GM23338 (cell line): ENCODE data around the gene ENTPD8. TPM values are rescaled to one million over a fixed set of nuclear protein-coding genes. Genes with fewer than 3 reads are reported as not detected.

ENCODE experiments used
- ATAC-seq: fragments of 200-7000 bp; cut with Tn5 transposase; 3 replicates; pipeline ENCODE4 v1.9.1; 2020
- DNase-seq: peaks from one replicate; pipeline ENCODE4 v3.0.0-alpha.2; 2015; ENCODE audit warnings: low spot score
- H2AFZ ChIP-seq: fragments of 200-600 bp; sonication (generic); 2 replicates; pipeline ENCODE4 v1.8.0; 2016; ENCODE audit warnings: antibody characterized with exemption, mild to moderate bottlenecking, moderate library complexity
- H3F3A ChIP-seq: fragments of 200-600 bp; sonication (generic); replicated peaks from 2 replicates; pipeline ENCODE4 v1.8.0; 2017; ENCODE audit warnings: antibody characterized with exemption, mixed run types, low read depth
- H3K27ac ChIP-seq: fragments of 200-600 bp; sonication (generic); 2 replicates; pipeline ENCODE4 v1.6.1; 2016; ENCODE audit warnings: low read depth
- H3K27me3 ChIP-seq: fragments of 200-600 bp; sonication (generic); 2 replicates; pipeline ENCODE4 v1.8.0; 2016; ENCODE audit warnings: mild to moderate bottlenecking, mixed run types, moderate library complexity; ENCODE audit not compliant: insufficient read depth
- H3K36me3 ChIP-seq: fragments of 200-600 bp; sonication (generic); 2 replicates; pipeline ENCODE4 v1.8.0; 2016; ENCODE audit warnings: mild to moderate bottlenecking; ENCODE audit not compliant: insufficient read depth
- H3K4me1 ChIP-seq: fragments of 200-600 bp; sonication (generic); 2 replicates; pipeline ENCODE4 v1.8.0; 2016; ENCODE audit warnings: mild to moderate bottlenecking, moderate library complexity; ENCODE audit not compliant: insufficient read depth
- H3K4me2 ChIP-seq: fragments of 200-600 bp; sonication (generic); 2 replicates; pipeline ENCODE4 v1.7.1; 2017; ENCODE audit warnings: mixed run types
- H3K4me3 ChIP-seq: fragments of 200-600 bp; sonication (generic); 2 replicates; pipeline ENCODE4 v1.6.1; 2016; ENCODE audit warnings: mixed run types
- H3K79me2 ChIP-seq: fragments of 200-600 bp; sonication (generic); replicated peaks from 2 replicates; pipeline ENCODE4 v1.8.0; 2017; ENCODE audit warnings: mild to moderate bottlenecking; ENCODE audit not compliant: insufficient read depth
- H3K9me2 ChIP-seq: fragments of 200-600 bp; sonication (generic); 2 replicates; pipeline ENCODE4 v1.8.0; 2017; ENCODE audit not compliant: insufficient read depth
- H4K20me1 ChIP-seq: fragments of 200-600 bp; sonication (generic); replicated peaks from 2 replicates; pipeline ENCODE4 v1.8.0; 2017; ENCODE audit warnings: mild to moderate bottlenecking; ENCODE audit not compliant: insufficient read depth
- H3K27ac Mint-ChIP-seq: 2 replicates; pipeline ENCODE4 v1.8.0; 2020; ENCODE audit warnings: inconsistent platforms, mild to moderate bottlenecking, moderate library complexity, mixed read lengths
- H3K27me3 Mint-ChIP-seq: 3 replicates; pipeline ENCODE4 v1.8.0; 2022; ENCODE audit warnings: low read depth, mild to moderate bottlenecking, moderate library complexity, mixed read lengths, inconsistent platforms; ENCODE audit not compliant: insufficient read depth, poor library complexity
- H3K36me3 Mint-ChIP-seq: 3 replicates; pipeline ENCODE4 v1.8.0; 2021; ENCODE audit warnings: low read depth, mild to moderate bottlenecking, inconsistent platforms, moderate library complexity, mixed read lengths
- H3K4me1 Mint-ChIP-seq: 3 replicates; pipeline ENCODE4 v1.8.0; 2020; ENCODE audit warnings: mild to moderate bottlenecking, inconsistent platforms, mixed read lengths
- H3K4me3 Mint-ChIP-seq: 3 replicates; pipeline ENCODE4 v1.8.0; 2021; ENCODE audit warnings: moderate library complexity, mild to moderate bottlenecking, inconsistent platforms, mixed read lengths
- H3K9me3 Mint-ChIP-seq: 3 replicates; pipeline ENCODE4 v1.8.0; 2020; ENCODE audit warnings: moderate library complexity, mild to moderate bottlenecking, inconsistent platforms, mixed read lengths
- CREB1 ChIP-seq: fragments of 250-450 bp; sonication (Bioruptor Pico); IDR thresholded peaks from 2 replicates; pipeline ENCODE4 v1.5.0; 2020; ENCODE audit warnings: low read depth, mild to moderate bottlenecking, moderate library complexity
- EZH2 ChIP-seq: fragments of 200-600 bp; sonication (generic); IDR thresholded peaks from one replicate; pipeline ENCODE4 v1.8.0; 2017; ENCODE audit warnings: antibody characterized with exemption, mild to moderate bottlenecking, low read depth; ENCODE audit not compliant: unreplicated experiment
- EZH2phosphoT487 ChIP-seq: fragments of 200-600 bp; sonication (generic); IDR thresholded peaks from one replicate; pipeline ENCODE4 v1.8.1; 2018; ENCODE audit warnings: antibody characterized with exemption; ENCODE audit not compliant: unreplicated experiment
- JUNB ChIP-seq: IDR thresholded peaks from one replicate; pipeline ENCODE4 v1.6.1; 2016; ENCODE audit warnings: antibody characterized with exemption; ENCODE audit not compliant: unreplicated experiment
- NANOG ChIP-seq: IDR thresholded peaks from 2 replicates; pipeline ENCODE4 v1.6.1; 2016; ENCODE audit warnings: antibody characterized with exemption, borderline replicate concordance
- POLR2AphosphoS5 ChIP-seq: IDR thresholded peaks from 2 replicates; pipeline ENCODE4 v1.6.1; 2016; ENCODE audit warnings: antibody characterized with exemption, low read depth
- STAT1 ChIP-seq: IDR thresholded peaks from one replicate; pipeline ENCODE4 v1.6.1; 2016; ENCODE audit warnings: antibody characterized with exemption; ENCODE audit not compliant: unreplicated experiment
- ZNF114 ChIP-seq: fragments of 250-450 bp; sonication (Bioruptor Pico); IDR thresholded peaks from 2 replicates; pipeline ENCODE4 v1.5.0; 2020; ENCODE audit warnings: mild to moderate bottlenecking, moderate library complexity
- polyA plus RNA-seq: library from polyadenylated mRNA; unstranded; fragments of >200 nt; fragmentation: Nextera tagmentation; extraction: Ambion mirVana; gene quantifications from 2 replicates; pipeline ENCODE4 v1.2.1, GENCODE V29; 2016
- total RNA-seq: library from RNA; depleted of rRNA; stranded (reverse); fragments of >200 nt; shearing (Covaris generic); gene quantifications from 2 replicates; pipeline ENCODE4 v1.2.3, GENCODE V29; 2014
- TF ChIP-seq, protein P1 (sequence below): fragments of 250-450 bp; sonication (Bioruptor Pico); IDR thresholded peaks from 2 replicates; pipeline ENCODE4 v1.5.0; 2020; ENCODE audit warnings: mild to moderate bottlenecking, moderate library complexity
- TF ChIP-seq, protein P2 (sequence below), 2 experiments: fragments of 200-600 bp in 1 of 2; sonication (generic) in 1 of 2; conservative IDR thresholded peaks; 2 replicates each; pipeline versions ENCODE4 v1.5.1 to v1.6.1; 2016 to 2017; ENCODE audit warnings: antibody characterized with exemption in 2 of 2, low read depth in 2 of 2, mild to moderate bottlenecking in 2 of 2, moderate library complexity in 1 of 2
- TF ChIP-seq, protein P3 (sequence below): IDR thresholded peaks from one replicate; pipeline ENCODE4 v1.6.1; 2018; ENCODE audit warnings: antibody characterized with exemption; ENCODE audit not compliant: unreplicated experiment

ENTPD8 gene
- total and polyA plus RNA-seq, 2 experiments from 2014 or later: 0.42 to 0.89 TPM

DNA sequence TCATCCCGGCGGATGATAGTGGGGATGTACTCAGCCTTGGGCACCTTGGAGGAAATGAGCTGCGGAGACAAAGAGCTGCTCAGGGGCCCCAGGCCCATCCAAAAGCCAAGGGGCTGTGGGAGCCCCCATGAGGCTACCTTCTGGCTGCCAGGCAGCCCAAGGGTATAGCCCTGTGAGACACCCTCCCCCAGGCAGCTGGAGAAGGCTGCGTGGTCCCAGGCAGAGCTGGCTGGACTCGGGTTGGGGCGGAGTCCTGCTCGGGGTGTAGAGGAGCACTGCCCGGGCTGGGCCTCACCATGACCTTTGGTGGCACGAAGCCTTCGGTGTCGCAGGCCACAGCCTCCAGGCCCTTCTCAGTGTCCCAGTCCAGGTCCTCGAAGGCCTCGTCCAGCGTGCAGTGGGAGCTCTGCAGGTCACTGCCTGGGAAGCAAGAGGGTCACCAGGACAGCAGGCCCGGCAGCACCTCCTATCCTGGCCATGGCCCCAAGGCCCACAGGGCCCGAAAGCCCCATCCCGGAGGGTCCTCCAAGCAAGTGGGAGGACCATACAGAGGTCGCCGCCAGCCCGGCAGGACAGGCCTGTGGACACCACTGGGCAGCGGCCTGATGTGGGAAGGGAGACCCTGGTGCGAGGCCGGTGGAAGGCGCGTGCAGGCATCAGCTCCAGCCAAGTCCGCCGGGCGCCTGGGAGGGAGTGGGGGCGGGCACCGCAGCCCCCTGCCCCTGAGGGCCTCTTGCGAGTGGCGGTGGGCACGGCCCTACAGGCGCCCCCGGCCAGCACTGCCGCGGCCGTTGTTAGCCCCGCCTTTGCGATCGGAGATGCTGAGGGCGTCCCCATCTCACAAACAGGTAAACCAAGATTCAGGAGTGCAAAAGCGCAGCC, 11.8 kb upstream of the ENTPD8 start (continued):
- TF ChIP-seq, protein P1, sequence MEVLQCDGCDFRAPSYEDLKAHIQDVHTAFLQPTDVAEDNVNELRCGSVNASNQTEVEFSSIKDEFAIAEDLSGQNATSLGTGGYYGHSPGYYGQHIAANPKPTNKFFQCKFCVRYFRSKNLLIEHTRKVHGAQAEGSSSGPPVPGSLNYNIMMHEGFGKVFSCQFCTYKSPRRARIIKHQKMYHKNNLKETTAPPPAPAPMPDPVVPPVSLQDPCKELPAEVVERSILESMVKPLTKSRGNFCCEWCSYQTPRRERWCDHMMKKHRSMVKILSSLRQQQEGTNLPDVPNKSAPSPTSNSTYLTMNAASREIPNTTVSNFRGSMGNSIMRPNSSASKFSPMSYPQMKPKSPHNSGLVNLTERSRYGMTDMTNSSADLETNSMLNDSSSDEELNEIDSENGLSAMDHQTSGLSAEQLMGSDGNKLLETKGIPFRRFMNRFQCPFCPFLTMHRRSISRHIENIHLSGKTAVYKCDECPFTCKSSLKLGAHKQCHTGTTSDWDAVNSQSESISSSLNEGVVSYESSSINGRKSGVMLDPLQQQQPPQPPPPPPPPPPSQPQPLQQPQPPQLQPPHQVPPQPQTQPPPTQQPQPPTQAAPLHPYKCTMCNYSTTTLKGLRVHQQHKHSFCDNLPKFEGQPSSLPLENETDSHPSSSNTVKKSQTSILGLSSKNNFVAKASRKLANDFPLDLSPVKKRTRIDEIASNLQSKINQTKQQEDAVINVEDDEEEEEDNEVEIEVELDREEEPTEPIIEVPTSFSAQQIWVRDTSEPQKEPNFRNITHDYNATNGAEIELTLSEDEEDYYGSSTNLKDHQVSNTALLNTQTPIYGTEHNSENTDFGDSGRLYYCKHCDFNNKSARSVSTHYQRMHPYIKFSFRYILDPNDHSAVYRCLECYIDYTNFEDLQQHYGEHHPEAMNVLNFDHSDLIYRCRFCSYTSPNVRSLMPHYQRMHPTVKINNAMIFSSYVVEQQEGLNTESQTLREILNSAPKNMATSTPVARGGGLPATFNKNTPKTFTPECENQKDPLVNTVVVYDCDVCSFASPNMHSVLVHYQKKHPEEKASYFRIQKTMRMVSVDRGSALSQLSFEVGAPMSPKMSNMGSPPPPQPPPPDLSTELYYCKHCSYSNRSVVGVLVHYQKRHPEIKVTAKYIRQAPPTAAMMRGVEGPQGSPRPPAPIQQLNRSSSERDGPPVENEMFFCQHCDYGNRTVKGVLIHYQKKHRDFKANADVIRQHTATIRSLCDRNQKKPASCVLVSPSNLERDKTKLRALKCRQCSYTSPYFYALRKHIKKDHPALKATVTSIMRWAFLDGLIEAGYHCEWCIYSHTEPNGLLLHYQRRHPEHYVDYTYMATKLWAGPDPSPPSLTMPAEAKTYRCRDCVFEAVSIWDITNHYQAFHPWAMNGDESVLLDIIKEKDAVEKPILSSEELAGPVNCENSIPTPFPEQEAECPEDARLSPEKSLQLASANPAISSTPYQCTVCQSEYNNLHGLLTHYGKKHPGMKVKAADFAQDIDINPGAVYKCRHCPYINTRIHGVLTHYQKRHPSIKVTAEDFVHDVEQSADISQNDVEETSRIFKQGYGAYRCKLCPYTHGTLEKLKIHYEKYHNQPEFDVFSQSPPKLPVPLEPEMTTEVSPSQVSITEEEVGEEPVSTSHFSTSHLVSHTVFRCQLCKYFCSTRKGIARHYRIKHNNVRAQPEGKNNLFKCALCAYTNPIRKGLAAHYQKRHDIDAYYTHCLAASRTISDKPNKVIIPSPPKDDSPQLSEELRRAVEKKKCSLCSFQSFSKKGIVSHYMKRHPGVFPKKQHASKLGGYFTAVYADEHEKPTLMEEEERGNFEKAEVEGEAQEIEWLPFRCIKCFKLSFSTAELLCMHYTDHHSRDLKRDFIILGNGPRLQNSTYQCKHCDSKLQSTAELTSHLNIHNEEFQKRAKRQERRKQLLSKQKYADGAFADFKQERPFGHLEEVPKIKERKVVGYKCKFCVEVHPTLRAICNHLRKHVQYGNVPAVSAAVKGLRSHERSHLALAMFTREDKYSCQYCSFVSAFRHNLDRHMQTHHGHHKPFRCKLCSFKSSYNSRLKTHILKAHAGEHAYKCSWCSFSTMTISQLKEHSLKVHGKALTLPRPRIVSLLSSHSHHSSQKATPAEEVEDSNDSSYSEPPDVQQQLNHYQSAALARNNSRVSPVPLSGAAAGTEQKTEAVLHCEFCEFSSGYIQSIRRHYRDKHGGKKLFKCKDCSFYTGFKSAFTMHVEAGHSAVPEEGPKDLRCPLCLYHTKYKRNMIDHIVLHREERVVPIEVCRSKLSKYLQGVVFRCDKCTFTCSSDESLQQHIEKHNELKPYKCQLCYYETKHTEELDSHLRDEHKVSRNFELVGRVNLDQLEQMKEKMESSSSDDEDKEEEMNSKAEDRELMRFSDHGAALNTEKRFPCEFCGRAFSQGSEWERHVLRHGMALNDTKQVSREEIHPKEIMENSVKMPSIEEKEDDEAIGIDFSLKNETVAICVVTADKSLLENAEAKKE (CRISPR knock-in tag): no peak
- TF ChIP-seq NANOG (no peak), CREB1 (CRISPR knock-in tag) (no peak), ZNF114 (CRISPR knock-in tag) (no peak)

DNA sequence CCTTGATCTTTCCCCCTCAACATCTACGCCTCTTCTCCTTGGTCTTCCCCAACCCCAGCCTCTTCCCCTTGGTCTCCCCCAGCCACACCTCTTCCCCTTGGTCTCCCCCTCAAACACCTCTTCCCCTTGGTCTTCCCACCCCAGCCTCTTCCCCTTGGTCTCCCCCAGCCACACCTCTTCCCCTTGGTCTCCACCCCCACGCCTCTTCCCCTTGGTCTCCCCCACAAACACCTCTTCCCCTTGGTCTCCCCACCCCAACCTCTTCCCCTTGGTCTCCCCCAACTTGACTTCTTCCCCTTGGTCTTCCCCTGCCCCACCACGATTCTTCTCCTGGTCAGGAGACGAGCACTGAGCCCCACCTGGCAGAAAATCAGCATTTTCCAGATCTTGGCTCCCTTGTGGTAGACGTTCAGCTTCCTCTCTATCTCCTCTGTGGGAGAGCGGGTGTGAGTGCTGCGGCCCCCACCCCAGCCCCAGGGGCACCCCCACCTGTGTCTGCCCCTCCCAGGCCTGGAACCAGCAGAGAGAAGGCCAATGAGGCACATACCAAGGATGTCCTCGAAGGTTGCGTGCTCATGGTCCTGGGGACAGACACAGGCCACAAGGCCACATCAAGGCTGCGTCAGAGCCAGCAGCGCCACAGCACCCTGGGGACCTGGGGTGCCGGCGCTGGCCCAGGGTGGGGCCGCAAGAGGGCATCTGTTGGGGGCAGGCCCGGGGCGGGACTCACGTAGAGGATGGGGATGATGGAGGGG, 11.0 kb upstream of the ENTPD8 start:
- Mint-ChIP-seq H3K4me1 (peaks cover 6% of the 10 kb centered on the region; the same call in 1 of the 3 replicates), H3K9me3 (no peaks in the 10 kb centered on the region), H3K27me3 (peaks cover 7% of the 10 kb centered on the region), H3K4me3 (no peak overlapping the region), H3K27ac (no peak overlapping the region), H3K36me3 (peaks cover 6% of the 10 kb centered on the region; the same call in 2 of the 3 replicates)
- H2AFZ ChIP-seq: no peak overlapping the region
- no peaks in the 10 kb centered on the region; the same call in 1 of the 2 replicates for H4K20me1 ChIP-seq
- no peak overlapping the region for H3K27ac ChIP-seq
- 0 out of 2 replicates have a peak, but pooled peaks cover 3% of the 10 kb centered on the region for H3F3A ChIP-seq
- H3K9me2 ChIP-seq: no peaks in the 10 kb centered on the region
- no peak overlapping the region for H3K4me2 ChIP-seq
- no peaks in the 10 kb centered on the region for H3K79me2 ChIP-seq
- no peak overlapping the region for H3K4me3 ChIP-seq
- DNase-seq: no peak
- peaks cover 6% of the 10 kb centered on the region; the same call in 1 of the 2 replicates for H3K4me1 ChIP-seq
- H3K27me3 ChIP-seq: no peaks in the 10 kb centered on the region
- peaks cover 6% of the 10 kb centered on the region; the same call in 1 of the 2 replicates for H3K36me3 ChIP-seq
- ATAC-seq: no peak
- TF ChIP-seq, protein P2, sequence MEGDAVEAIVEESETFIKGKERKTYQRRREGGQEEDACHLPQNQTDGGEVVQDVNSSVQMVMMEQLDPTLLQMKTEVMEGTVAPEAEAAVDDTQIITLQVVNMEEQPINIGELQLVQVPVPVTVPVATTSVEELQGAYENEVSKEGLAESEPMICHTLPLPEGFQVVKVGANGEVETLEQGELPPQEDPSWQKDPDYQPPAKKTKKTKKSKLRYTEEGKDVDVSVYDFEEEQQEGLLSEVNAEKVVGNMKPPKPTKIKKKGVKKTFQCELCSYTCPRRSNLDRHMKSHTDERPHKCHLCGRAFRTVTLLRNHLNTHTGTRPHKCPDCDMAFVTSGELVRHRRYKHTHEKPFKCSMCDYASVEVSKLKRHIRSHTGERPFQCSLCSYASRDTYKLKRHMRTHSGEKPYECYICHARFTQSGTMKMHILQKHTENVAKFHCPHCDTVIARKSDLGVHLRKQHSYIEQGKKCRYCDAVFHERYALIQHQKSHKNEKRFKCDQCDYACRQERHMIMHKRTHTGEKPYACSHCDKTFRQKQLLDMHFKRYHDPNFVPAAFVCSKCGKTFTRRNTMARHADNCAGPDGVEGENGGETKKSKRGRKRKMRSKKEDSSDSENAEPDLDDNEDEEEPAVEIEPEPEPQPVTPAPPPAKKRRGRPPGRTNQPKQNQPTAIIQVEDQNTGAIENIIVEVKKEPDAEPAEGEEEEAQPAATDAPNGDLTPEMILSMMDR (conservative IDR thresholded peaks at IDR 0.05; ENCODE audit: low read depth in 2 of 2): no peak
- TF ChIP-seq CREB1 (CRISPR knock-in tag) (no peak), ZNF114 (CRISPR knock-in tag) (no peak), JUNB (no peak), POLR2AphosphoS5 (no peak), EZH2 (no peak), NANOG (no peak), EZH2phosphoT487 (no peak), STAT1 (no peak)
- TF ChIP-seq, protein P3, sequence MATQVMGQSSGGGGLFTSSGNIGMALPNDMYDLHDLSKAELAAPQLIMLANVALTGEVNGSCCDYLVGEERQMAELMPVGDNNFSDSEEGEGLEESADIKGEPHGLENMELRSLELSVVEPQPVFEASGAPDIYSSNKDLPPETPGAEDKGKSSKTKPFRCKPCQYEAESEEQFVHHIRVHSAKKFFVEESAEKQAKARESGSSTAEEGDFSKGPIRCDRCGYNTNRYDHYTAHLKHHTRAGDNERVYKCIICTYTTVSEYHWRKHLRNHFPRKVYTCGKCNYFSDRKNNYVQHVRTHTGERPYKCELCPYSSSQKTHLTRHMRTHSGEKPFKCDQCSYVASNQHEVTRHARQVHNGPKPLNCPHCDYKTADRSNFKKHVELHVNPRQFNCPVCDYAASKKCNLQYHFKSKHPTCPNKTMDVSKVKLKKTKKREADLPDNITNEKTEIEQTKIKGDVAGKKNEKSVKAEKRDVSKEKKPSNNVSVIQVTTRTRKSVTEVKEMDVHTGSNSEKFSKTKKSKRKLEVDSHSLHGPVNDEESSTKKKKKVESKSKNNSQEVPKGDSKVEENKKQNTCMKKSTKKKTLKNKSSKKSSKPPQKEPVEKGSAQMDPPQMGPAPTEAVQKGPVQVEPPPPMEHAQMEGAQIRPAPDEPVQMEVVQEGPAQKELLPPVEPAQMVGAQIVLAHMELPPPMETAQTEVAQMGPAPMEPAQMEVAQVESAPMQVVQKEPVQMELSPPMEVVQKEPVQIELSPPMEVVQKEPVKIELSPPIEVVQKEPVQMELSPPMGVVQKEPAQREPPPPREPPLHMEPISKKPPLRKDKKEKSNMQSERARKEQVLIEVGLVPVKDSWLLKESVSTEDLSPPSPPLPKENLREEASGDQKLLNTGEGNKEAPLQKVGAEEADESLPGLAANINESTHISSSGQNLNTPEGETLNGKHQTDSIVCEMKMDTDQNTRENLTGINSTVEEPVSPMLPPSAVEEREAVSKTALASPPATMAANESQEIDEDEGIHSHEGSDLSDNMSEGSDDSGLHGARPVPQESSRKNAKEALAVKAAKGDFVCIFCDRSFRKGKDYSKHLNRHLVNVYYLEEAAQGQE: no peak
